SK-N-SH (cell line): ENCODE data around the gene CPXM1. TPM values are rescaled to one million over a fixed set of nuclear protein-coding genes. Genes with fewer than 3 reads are reported as not detected.

Source experiments
- CTCF ChIA-PET: fragments of 300-600, 350-600 bp; formaldehyde crosslinking; extraction: SDS; loops from one replicate; lab custom pipeline; 2021; lab: Yijun Ruan, JAX
- POLR2A ChIA-PET: fragments of 350-600 bp; sonication (Branson Sonifier 250); formaldehyde crosslinking; extraction: SDS; loops from one replicate; lab custom pipeline; 2020; ENCODE audit warnings: antibody characterized with exemption, inconsistent platforms; lab: Yijun Ruan, JAX
- DNase-seq: peaks from one replicate; pipeline ENCODE4 v3.0.0; 2012
- H2AFZ ChIP-seq: fragments of 200-600 bp; sonication (generic); 2 replicates; pipeline ENCODE4 v1.8.1; 2016; ENCODE audit warnings: antibody characterized with exemption, mild to moderate bottlenecking, low read depth
- H3F3A ChIP-seq: fragments of 200-600 bp; sonication (generic); replicated peaks from 2 replicates; pipeline ENCODE3; 2016; ENCODE audit warnings: antibody characterized with exemption, mild to moderate bottlenecking; ENCODE audit not compliant: insufficient read depth
- H3K27ac ChIP-seq, 2 experiments: fragments of 200-500 bp in 1 of 2; fragments of 200-600 bp in 1 of 2; sonication (Bioruptor generic) in 1 of 2; sonication (generic), shearing (Covaris generic) in 1 of 2; 2 replicates each; pipeline versions ENCODE4 v1.5.1 to v1.6.1; 2014 to 2016; ENCODE audit warnings: low read depth in 2 of 2, inconsistent platforms in 1 of 2, low read length in 1 of 2, mild to moderate bottlenecking in 1 of 2, mixed read lengths in 1 of 2
- H3K27me3 ChIP-seq: fragments of 200-600 bp; sonication (generic), shearing (Covaris generic); 2 replicates; pipeline ENCODE4 v1.6.1; 2016; ENCODE audit warnings: mixed run types; ENCODE audit not compliant: insufficient read depth
- H3K36me3 ChIP-seq, 2 experiments: fragments of 200-500 bp in 1 of 2; fragments of 200-600 bp in 1 of 2; sonication (Bioruptor generic) in 1 of 2; sonication (generic) in 1 of 2; replicated peaks in 1 of 2; 2 replicates each; pipeline versions ENCODE3 to v1.5.1; 2014 to 2016; ENCODE audit warnings: low read length in 1 of 2, mild to moderate bottlenecking in 1 of 2; ENCODE audit not compliant: insufficient read depth in 2 of 2, control insufficient read depth in 1 of 2
- H3K4me1 ChIP-seq, 2 experiments: fragments of 200-500 bp in 1 of 2; fragments of 200-600 bp in 1 of 2; sonication (Bioruptor generic) in 1 of 2; sonication (generic), shearing (Covaris generic) in 1 of 2; 2 replicates each; pipeline versions ENCODE4 v1.5.1 to v1.6.1; 2014 to 2016; ENCODE audit warnings: low read depth in 1 of 2, low read length in 1 of 2, mixed run types in 1 of 2; ENCODE audit not compliant: insufficient read depth in 2 of 2, control insufficient read depth in 1 of 2
- H3K4me2 ChIP-seq: fragments of 200-600 bp; sonication (generic), shearing (Covaris generic); 2 replicates; pipeline ENCODE4 v1.6.1; 2017; ENCODE audit warnings: mixed run types
- H3K4me3 ChIP-seq, 2 experiments: fragments of 200-500 bp in 1 of 2; fragments of 200-600 bp in 1 of 2; sonication (Bioruptor generic) in 1 of 2; sonication (generic), shearing (Covaris generic) in 1 of 2; 2 replicates each; pipeline versions ENCODE4 v1.5.1 to v1.8.1; 2014 to 2016; ENCODE audit warnings: low read depth in 2 of 2, inconsistent platforms in 1 of 2, low read length in 1 of 2, mild to moderate bottlenecking in 1 of 2, mixed read lengths in 1 of 2, moderate library complexity in 1 of 2
- H3K79me2 ChIP-seq: fragments of 200-600 bp; sonication (generic); 2 replicates; pipeline ENCODE4 v1.8.1; 2017; ENCODE audit warnings: mild to moderate bottlenecking; ENCODE audit not compliant: insufficient read depth
- H3K9ac ChIP-seq: fragments of 200-600 bp; sonication (generic); 2 replicates; pipeline ENCODE4 v1.6.1; 2017; ENCODE audit warnings: mixed run types
- H3K9me2 ChIP-seq: fragments of 200-600 bp; sonication (generic); 2 replicates; pipeline ENCODE4 v1.6.1; 2017; ENCODE audit warnings: mixed run types
- H3K9me3 ChIP-seq: fragments of 200-600 bp; sonication (generic); 2 replicates; pipeline ENCODE4 v1.6.1; 2017; ENCODE audit warnings: mixed run types, mild to moderate bottlenecking, moderate library complexity
- H4K20me1 ChIP-seq: fragments of 200-600 bp; sonication (generic); 2 replicates; pipeline ENCODE4 v1.6.1; 2017; ENCODE audit warnings: mild to moderate bottlenecking, mixed run types; ENCODE audit not compliant: insufficient read depth
- ELF1 ChIP-seq: IDR thresholded peaks from 2 replicates; pipeline ENCODE4 v1.4.0; 2012
- EP300 ChIP-seq, 2 experiments: IDR thresholded peaks; 2 replicates each; pipeline versions ENCODE4 v1.4.0 to v1.6.1; 2012; ENCODE audit warnings: borderline replicate concordance in 1 of 2, low read depth in 1 of 2, low read length in 1 of 2
- FOSL2 ChIP-seq: IDR thresholded peaks from 2 replicates; pipeline ENCODE4 v1.4.0; 2012; ENCODE audit warnings: low read depth, mild to moderate bottlenecking, moderate library complexity, borderline replicate concordance
- JUND ChIP-seq: IDR thresholded peaks from 2 replicates; pipeline ENCODE4 v1.4.0; 2012
- MAX ChIP-seq: IDR thresholded peaks from 2 replicates; pipeline ENCODE4 v1.4.0; 2012; ENCODE audit warnings: low read depth
- MEF2A ChIP-seq: IDR thresholded peaks from 2 replicates; pipeline ENCODE4 v1.4.0; 2012; ENCODE audit warnings: low read depth, borderline replicate concordance
- MXI1 ChIP-seq: IDR thresholded peaks from 2 replicates; pipeline ENCODE4 v1.6.1; 2012; ENCODE audit warnings: mild to moderate bottlenecking, low read depth, low read length, improper control_type of control experiment
- NRF1 ChIP-seq: IDR thresholded peaks from 2 replicates; pipeline ENCODE4 v1.6.1; 2012; ENCODE audit warnings: low read depth, mild to moderate bottlenecking, low read length
- RCOR1 ChIP-seq: fragments of 150-350 bp; IDR thresholded peaks from 2 replicates; pipeline ENCODE4 v1.6.1; 2017; ENCODE audit warnings: antibody characterized with exemption, low read length
- REST ChIP-seq: IDR thresholded peaks from 2 replicates; pipeline ENCODE4 v1.6.1; 2012; ENCODE audit warnings: mild to moderate bottlenecking, low read depth, low read length, moderate library complexity
- SMC3 ChIP-seq: IDR thresholded peaks from 2 replicates; pipeline ENCODE4 v1.6.1; 2012; ENCODE audit warnings: low read depth, low read length, improper control_type of control experiment
- TAF1 ChIP-seq: IDR thresholded peaks from 2 replicates; pipeline ENCODE4 v1.6.1; 2012; ENCODE audit warnings: low read depth, mild to moderate bottlenecking, low read length, moderate library complexity, borderline replicate concordance
- TCF12 ChIP-seq: IDR thresholded peaks from 2 replicates; pipeline ENCODE4 v1.4.0; 2012
- USF1 ChIP-seq: IDR thresholded peaks from 2 replicates; pipeline ENCODE4 v1.4.0; 2012; ENCODE audit warnings: low read depth, borderline replicate concordance
- YY1 ChIP-seq: IDR thresholded peaks from 2 replicates; pipeline ENCODE4 v1.4.0; 2012; ENCODE audit warnings: low read depth, mild to moderate bottlenecking
- ZBTB33 ChIP-seq: IDR thresholded peaks from 2 replicates; pipeline ENCODE4 v1.4.0; 2012; ENCODE audit warnings: low read depth, borderline replicate concordance
- WGBS: methylation state at CpG from one replicate; pipeline ENCODE4 v1.1.6; 2017; ENCODE audit warnings: low lambda C conversion rate; 5-methylcytosine and 5-hydroxymethylcytosine counted together
- polyA plus RNA-seq, 3 experiments: library from polyadenylated mRNA; depleted of rRNA; stranded (reverse); fragments of >200 nt; gene quantifications; 2 replicates each; pipeline ENCODE4 v1.2.3, GENCODE V29; 2012

CPXM1 gene
- 58.3 and 99.9 TPM in 2 replicates for polyA plus RNA-seq (2012; rRNA removed)
- polyA plus RNA-seq (2012; cell fraction: cytosol; rRNA removed), result 36.1 and 58.7 TPM in 2 replicates
- polyA plus RNA-seq (2012; cell fraction: nucleus; rRNA removed), result 140 and 155 TPM in 2 replicates

GRCh38 chr20:2800521-2801285 is at the start of gene CPXM1:
CPXM1 (minus strand) TSS chr20:2800627; CDS start chr20:2800572, 55 bp downstream.
- 30% methylated on average over 23 of the region's 52 CpGs for WGBS
- no peaks in the 10 kb centered on the region for H3F3A ChIP-seq
- POLR2A ChIA-PET, result interaction anchor here (0.8 to 2.9 kb wide), 9 partner anchors 9 to 238 kb away, joined by 3 to 11 read pairs (median 4); partner anchors contain the start of genes C20orf141 and NOP56

More at GRCh38 chr20:2800521-2801285, at the start of gene CPXM1:
- H3K36me3 ChIP-seq, result peaks cover 0 to 15% of the 10 kb centered on the region in 2 experiments
- H3K4me1 ChIP-seq, result peaks cover 0 to 14% of the 10 kb centered on the region in 2 experiments; a peak in 1 of 4 replicates
- DNase-seq, result peak; percentile 98
- H3K4me2 ChIP-seq, result peak within 1 kb of the TSS; percentile 78
- no peaks in the 10 kb centered on the region for H3K27me3 ChIP-seq
- no peaks in the 10 kb centered on the region for H3K79me2 ChIP-seq
- peak within 1 kb of the TSS; percentile 87; the same call in 1 of the 2 replicates for H2AFZ ChIP-seq
- H3K4me3 ChIP-seq, result peak within 1 kb of the TSS; percentile 53 to 60
- H3K9me3 ChIP-seq, result no peaks in the 10 kb centered on the region
- TF ChIP-seq JUND (no peak), REST (no peak), ELF1 (no peak), ZBTB33 (no peak), USF1 (no peak), EP300 (IDR thresholded peaks at IDR 0.05; ENCODE audit: borderline replicate concordance in 1 of 2, low read depth in 1 of 2, low read length in 1 of 2) (no peak), SMC3 (0 out of 2 replicates have a peak, but pooled peaks have one; percentile 9), MAX (no peak), YY1 (no peak), NRF1 (no peak), TCF12 (no peak), MXI1 (no peak; the same call in 1 of the 2 replicates), RCOR1 (0 out of 2 replicates have a peak, but pooled peaks have one; percentile 7), MEF2A (no peak), TAF1 (no peak), FOSL2 (no peak)
- CTCF ChIA-PET, result interaction anchor here (0.9 to 1.5 kb wide), 5 partner anchors 14 to 71 kb away, joined by 3 to 4 read pairs (median 3); partner anchors contain the start of gene C20orf141
- H3K9ac ChIP-seq, result peak within 1 kb of the TSS; percentile 28
- no peaks in the 10 kb centered on the region for H3K9me2 ChIP-seq
- H4K20me1 ChIP-seq, result no peaks in the 10 kb centered on the region
- peak within 1 kb of the TSS in 1 of 2 experiments; percentile 83; a peak in 2 of 4 replicates for H3K27ac ChIP-seq
